Gastroesophageal sphincter (tissue), 4 donors: ENCODE results near the gene RASAL3. TPM values are rescaled to one million over a fixed set of nuclear protein-coding genes. Genes with fewer than 3 reads are reported as not detected.
"Not testable (repeated sequence)": the region's sequence is repeated elsewhere in the genome, so short reads cannot be mapped to it uniquely, and the experiment has no call there.

Experiments used
- ATAC-seq: fragments of 150-250 bp; one replicate; pipeline ENCODE4 v1.9.1; 2016; ENCODE audit warnings: mild to moderate bottlenecking, moderate library complexity
- H3K27ac ChIP-seq, 4 donors: fragments of 200-600 bp; sonication (generic) in 3 of 4; 1 replicate in 3 of 4; 2 replicates in 1 of 4; pipeline ENCODE4 v1.5.1; 2016 to 2019
- H3K27me3 ChIP-seq: fragments of 200-600 bp; sonication (generic); one replicate; pipeline ENCODE4 v1.5.1; 2019
- H3K36me3 ChIP-seq, 2 donors: fragments of 200-600 bp; sonication (generic); one replicate each; pipeline ENCODE4 v1.5.1; 2019; ENCODE audit warnings: control low read depth in 1 of 2
- H3K4me1 ChIP-seq, 3 donors: fragments of 200-600 bp; sonication (generic); 1 replicate in 2 of 3; 2 replicates in 1 of 3; pipeline ENCODE4 v1.5.1; 2016 to 2019; ENCODE audit warnings: control low read depth in 2 of 3
- H3K4me3 ChIP-seq, 2 donors: fragments of 200-600 bp; sonication (generic); one replicate each; pipeline ENCODE4 v1.5.1; 2019; ENCODE audit warnings: mild to moderate bottlenecking in 1 of 2, moderate library complexity in 1 of 2
- H3K9me3 ChIP-seq, 3 donors: fragments of 200-600 bp; sonication (generic); one replicate each; pipeline ENCODE4 v1.5.1; 2017 to 2019; ENCODE audit warnings: control low read depth in 2 of 3
- CTCF ChIP-seq, 4 experiments: fragments of 200-600 bp in 2 of 4; fragments of 450-650 bp in 2 of 4; sonication (generic) in 1 of 4; IDR thresholded peaks; one replicate each; pipeline ENCODE4 v1.5.1; 2017 to 2019; ENCODE audit warnings: antibody characterized with exemption in 4 of 4, mild to moderate bottlenecking in 2 of 4, moderate library complexity in 2 of 4
- EP300 ChIP-seq: sonication (generic); formaldehyde crosslinking; IDR thresholded peaks from one replicate; pipeline ENCODE4 v1.6.1; 2017; ENCODE audit warnings: antibody characterized with exemption, mild to moderate bottlenecking
- POLR2A ChIP-seq, 2 donors: fragments of 450-650 bp; IDR thresholded peaks; one replicate each; pipeline ENCODE4 v1.6.1; 2017; ENCODE audit warnings: antibody characterized with exemption in 2 of 2, mild to moderate bottlenecking in 2 of 2, moderate library complexity in 1 of 2
- POLR2AphosphoS5 ChIP-seq: sonication (generic); formaldehyde crosslinking; IDR thresholded peaks from one replicate; pipeline ENCODE4 v1.6.1; 2017; ENCODE audit warnings: antibody characterized with exemption
- WGBS, 2 donors: methylation state at CpG; one replicate each; pipeline ENCODE4 v1.1.5; 2018; ENCODE audit warnings: low coverage in 1 of 2; 5-methylcytosine and 5-hydroxymethylcytosine counted together
- total RNA-seq, 4 donors: library from RNA; depleted of rRNA; stranded (reverse); fragments of >200 nt; gene quantifications; one replicate each; pipeline ENCODE4 v1.1.0, GENCODE V29; 2016

The RASAL3 gene
- total RNA-seq, 4 donors from 2014 or later = 1.3 to 3.1 (median 2.1) TPM

- H3K4me3 ChIP-seq = peak overlapping the region; percentile 87 to 99
- H3K27me3 ChIP-seq = no peaks in the 10 kb centered on the region
- TF ChIP-seq CTCF (IDR thresholded peaks at IDR 0.05) (no peak), EP300 (no peak), POLR2AphosphoS5 (no peak), POLR2A (IDR thresholded peaks at IDR 0.05) (no peak)
- WGBS, 2 donors = 0 to 4% methylated on average over 6 of the region's 9 CpGs
- peaks cover 11 to 69% (median 36%) of the 10 kb centered on the region in 3 donors for H3K4me1 ChIP-seq
- peaks cover 0 to 23% of the 10 kb centered on the region in 2 donors for H3K36me3 ChIP-seq
- peak overlapping the region; percentile 64 to 93 (median 92) for H3K27ac ChIP-seq
- ATAC-seq = no peak
- no peaks in the 10 kb centered on the region for H3K9me3 ChIP-seq
These were observed 46.6 kb downstream of the RASAL3 start for GRCh38 chr19:15417699-15418098.

DNA sequence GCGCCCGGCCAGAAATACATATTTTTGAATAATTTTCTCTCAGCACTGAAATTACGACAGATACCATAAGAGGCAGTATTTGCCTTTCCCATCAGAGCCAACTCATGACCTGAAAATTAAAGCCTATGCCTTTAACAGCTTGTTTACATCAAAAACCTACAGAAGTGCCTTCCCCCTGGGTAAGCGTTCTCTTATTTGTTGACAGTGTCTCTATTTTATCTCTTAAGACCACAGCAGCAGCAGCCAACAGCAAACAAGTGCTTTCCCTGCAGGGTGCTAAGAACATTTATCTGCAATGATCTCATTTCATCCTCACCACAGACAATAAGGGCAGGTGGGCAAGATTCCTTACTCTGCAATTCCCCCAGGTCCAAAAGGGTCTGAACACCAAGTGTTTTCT, 51.5 kb downstream of the RASAL3 start:
- no peak for ATAC-seq
- WGBS, 2 donors = 50 to 57% methylated on average over 2 to 4 of the region's 4 CpGs
- H3K36me3 ChIP-seq = peaks cover 0 to 30% of the 10 kb centered on the region in 2 donors
- TF ChIP-seq CTCF (IDR thresholded peaks at IDR 0.05) (no peak), EP300 (no peak), POLR2AphosphoS5 (no peak), POLR2A (IDR thresholded peaks at IDR 0.05) (no peak)
- H3K9me3 ChIP-seq = no peaks in the 10 kb centered on the region
- H3K27me3 ChIP-seq = no peaks in the 10 kb centered on the region
- H3K4me1 ChIP-seq = peaks cover 11 to 100% (median 40%) of the 10 kb centered on the region in 3 donors
- H3K27ac ChIP-seq = peak overlapping the region in 3 of 4 donors; percentile 25 to 56 (median 46)
- H3K4me3 ChIP-seq = no peak overlapping the region

DNA sequence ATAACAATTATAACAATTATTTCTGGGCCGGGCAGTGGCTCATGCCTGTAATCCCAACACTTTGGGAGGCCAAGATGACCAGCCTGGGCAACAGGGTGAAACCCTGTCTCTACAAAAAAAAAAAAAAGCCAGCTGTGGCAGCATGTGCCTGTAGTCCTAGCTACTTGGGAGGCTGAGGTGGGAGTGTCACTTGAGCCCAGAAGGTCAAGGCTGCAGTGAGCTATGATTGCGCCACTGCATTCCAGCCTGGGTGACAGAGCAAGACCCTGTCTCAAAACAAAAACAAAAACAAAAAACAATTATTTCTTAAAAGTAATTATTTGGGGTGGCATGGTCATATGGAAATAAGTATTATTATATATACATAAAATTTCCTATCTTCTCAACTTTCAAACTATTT, 53.0 kb downstream of the RASAL3 start:
- ATAC-seq, H3K9me3 ChIP-seq, H3K27me3 ChIP-seq, H3K4me3 ChIP-seq: not testable (repeated sequence)
- H3K36me3 ChIP-seq = peaks cover 0 to 31% of the 10 kb centered on the region in 2 donors
- WGBS, 2 donors = 83 to 100% methylated on average over 1 to 2 of the region's 2 CpGs
- H3K27ac ChIP-seq = peak overlapping the region in 1 of 4 donors; percentile 56
- H3K4me1 ChIP-seq = peaks cover 8 to 95% (median 32%) of the 10 kb centered on the region in 3 donors

DNA sequence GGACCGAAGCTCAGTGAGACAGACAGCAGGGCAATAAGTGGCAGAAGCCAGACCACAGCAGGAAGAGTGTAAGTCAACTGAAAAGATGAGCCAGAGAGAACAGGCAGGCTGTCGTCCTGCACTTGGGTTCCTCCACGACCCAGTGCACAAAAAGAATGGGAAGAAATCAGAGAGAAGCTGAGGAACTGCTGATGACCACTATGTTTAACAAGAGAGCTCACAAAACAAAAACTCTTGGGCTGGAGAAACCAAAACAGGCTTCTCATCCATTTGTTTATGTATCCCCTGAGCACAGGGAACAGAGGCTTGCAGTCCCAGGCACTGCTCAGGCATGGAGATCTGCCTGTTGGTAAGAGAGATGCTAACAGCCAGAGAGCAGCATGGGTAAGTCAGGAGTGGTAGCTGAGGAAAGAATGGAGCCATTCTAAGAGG, 59.5 kb downstream of the RASAL3 start:
- TF ChIP-seq EP300 = no peak
- no peak for TF ChIP-seq POLR2AphosphoS5
- no peak for TF ChIP-seq POLR2A (IDR thresholded peaks at IDR 0.05)
- no peak for TF ChIP-seq CTCF (IDR thresholded peaks at IDR 0.05)
- no peak for ATAC-seq
- H3K9me3 ChIP-seq = no peaks in the 10 kb centered on the region
- no peak overlapping the region for H3K4me3 ChIP-seq
- no peaks in the 10 kb centered on the region for H3K27me3 ChIP-seq
- peak overlapping the region; percentile 48 to 84 (median 79) for H3K27ac ChIP-seq
- H3K36me3 ChIP-seq = peaks cover 0 to 50% of the 10 kb centered on the region in 2 donors
- H3K4me1 ChIP-seq = peaks cover 2 to 90% (median 38%) of the 10 kb centered on the region in 3 donors
- WGBS, 2 donors = 21 to 40% methylated on average over 1 to 2 of the region's 3 CpGs

- peak overlapping the region; percentile 48 to 84 (median 79) for H3K27ac ChIP-seq
- peaks cover 2 to 85% (median 38%) of the 10 kb centered on the region in 3 donors for H3K4me1 ChIP-seq
- H3K4me3 ChIP-seq = peak overlapping the region in 1 of 2 donors; percentile 10
- no peaks in the 10 kb centered on the region for H3K9me3 ChIP-seq
- 0 to 19% methylated on average over 1 to 5 of the region's 7 CpGs for WGBS, 2 donors
- TF ChIP-seq POLR2AphosphoS5 (peak; percentile 45), CTCF (IDR thresholded peaks at IDR 0.05) (no peak)
- no peaks in the 10 kb centered on the region for H3K27me3 ChIP-seq
- H3K36me3 ChIP-seq = peaks cover 0 to 51% of the 10 kb centered on the region in 2 donors
- ATAC-seq = peak; percentile 50
These were observed 60.1 kb downstream of the RASAL3 start for GRCh38 chr19:15404097-15404779.
